GM19438 (cell line): ENCODE measurements around the gene FYB1.

ENCODE experiments used
- ATAC-seq: cut with Tn5 transposase; IDR thresholded peaks from one replicate; pipeline ENCODE4 v1.9.1; 2021; ENCODE audit warnings: low read depth; ENCODE audit not compliant: unreplicated experiment

FYB1 gene

GRCh38 chr5:39167141-39167971 is 52.0 kb downstream of the FYB1 start:
- no peak for ATAC-seq

- ATAC-seq = no peak
These were observed 54.6 kb downstream of the FYB1 start for GRCh38 chr5:39164529-39165402.

GRCh38 chr5:39164016-39164415 is 55.3 kb downstream of the FYB1 start:
- no peak for ATAC-seq

- no peak for ATAC-seq
These were observed 57.8 kb downstream of the FYB1 start for GRCh38 chr5:39161578-39161977.

GRCh38 chr5:39160576-39161213 is 58.7 kb downstream of the FYB1 start:
- no peak for ATAC-seq

GRCh38 chr5:39159811-39160490 is 59.4 kb downstream of the FYB1 start:
- ATAC-seq = no peak

GRCh38 chr5:39158786-39159185 is 60.6 kb downstream of the FYB1 start:
- no peak for ATAC-seq

- ATAC-seq = no peak
These were observed 61.2 kb downstream of the FYB1 start for GRCh38 chr5:39158127-39158593.

GRCh38 chr5:39157701-39158100 is 61.7 kb downstream of the FYB1 start:
- ATAC-seq = no peak

GRCh38 chr5:39156082-39156481 is 63.3 kb downstream of the FYB1 start:
- no peak for ATAC-seq

GRCh38 chr5:39151745-39152144 is 67.6 kb downstream of the FYB1 start:
- no peak for ATAC-seq

- no peak for ATAC-seq
These were observed 69.4 kb downstream of the FYB1 start for GRCh38 chr5:39149966-39150365.

GRCh38 chr5:39148983-39149534 is 70.3 kb downstream of the FYB1 start:
- ATAC-seq = no peak

GRCh38 chr5:39146831-39147540 is 72.4 kb downstream of the FYB1 start:
- no peak for ATAC-seq

GRCh38 chr5:39143151-39143860 is 76.1 kb downstream of the FYB1 start:
- ATAC-seq = no peak

GRCh38 chr5:39140558-39141168 is 78.7 kb downstream of the FYB1 start:
- no peak for ATAC-seq

GRCh38 chr5:39138892-39139291 is 80.5 kb downstream of the FYB1 start:
- no peak for ATAC-seq

GRCh38 chr5:39137819-39138451 is 81.4 kb downstream of the FYB1 start:
- no peak for ATAC-seq
